Renal pelvis (tissue), 4 donors: ENCODE data around the gene UMODL1. TPM values are rescaled to one million over a fixed set of nuclear protein-coding genes. Genes with fewer than 3 reads are reported as not detected.
A peak's percentile ranks its signal among the peaks of the same experiment; 100 is the strongest.

Source experiments
- DNase-seq: peaks from one replicate; pipeline ENCODE4 v3.0.0-alpha.2; 2013
- polyA plus RNA-seq, 3 donors: library from polyadenylated mRNA; unstranded; fragments of 120-200 nt; gene quantifications; one replicate each; pipeline ENCODE4 v1.2.1, GENCODE V29; 2013; ENCODE audit not compliant: insufficient read length in 3 of 3

Gene UMODL1
- polyA plus RNA-seq, 3 donors: 0.06 to 0.21 (median 0.10) TPM

GRCh38 chr21:42127164-42128150 lies 56.3 kb downstream of the UMODL1 start:
- DNase-seq: no peak

- DNase-seq: no peak
Measured at GRCh38 chr21:42129300-42130266, 58.5 kb downstream of the UMODL1 start.

GRCh38 chr21:42130441-42130840 lies 59.3 kb downstream of the UMODL1 start:
- DNase-seq: no peak

- DNase-seq: no peak
Measured at GRCh38 chr21:42132183-42132582, 61.1 kb downstream of the UMODL1 start.

GRCh38 chr21:42133131-42133530 lies 62.0 kb downstream of the UMODL1 start:
- no peak for DNase-seq

GRCh38 chr21:42135386-42136052 lies 64.4 kb downstream of the UMODL1 start:
- DNase-seq: no peak

- DNase-seq: no peak
Measured at GRCh38 chr21:42137191-42137904, 66.2 kb downstream of the UMODL1 start.

- no peak for DNase-seq
Measured at GRCh38 chr21:42140196-42140934, 69.2 kb downstream of the UMODL1 start.

- DNase-seq: no peak
Measured at GRCh38 chr21:42141643-42142042, 70.5 kb downstream of the UMODL1 start.

- DNase-seq: no peak
Measured at GRCh38 chr21:42142141-42142540, 71.0 kb downstream of the UMODL1 start.

- no peak for DNase-seq
Measured at GRCh38 chr21:42142627-42143026, 71.5 kb downstream of the UMODL1 start.

- no peak for DNase-seq
Measured at GRCh38 chr21:42143111-42143510, 72.0 kb downstream of the UMODL1 start.

GRCh38 chr21:42144221-42144620 lies 73.1 kb downstream of the UMODL1 start:
- DNase-seq: no peak

- DNase-seq: no peak
Measured at GRCh38 chr21:42144679-42145568, 73.8 kb downstream of the UMODL1 start.

- DNase-seq: peak; percentile 71
Measured at GRCh38 chr21:42145569-42146272, 74.6 kb downstream of the UMODL1 start.

GRCh38 chr21:42146273-42146805 lies 75.2 kb downstream of the UMODL1 start:
- no peak for DNase-seq

- no peak for DNase-seq
Measured at GRCh38 chr21:42146821-42147220, 75.7 kb downstream of the UMODL1 start.

GRCh38 chr21:42147386-42148020 lies 76.4 kb downstream of the UMODL1 start:
- no peak for DNase-seq
